ENCODE measurements around the gene OBSL1. TPM values are rescaled to one million over a fixed set of nuclear protein-coding genes. Genes with fewer than 3 reads are reported as not detected.

Gene OBSL1
- total and polyA plus RNA-seq, 2 donors (not counting 3 experiments of a cell fraction or from before 2014, with no cell fraction given): 16.7 to 20.7 TPM

DNA sequence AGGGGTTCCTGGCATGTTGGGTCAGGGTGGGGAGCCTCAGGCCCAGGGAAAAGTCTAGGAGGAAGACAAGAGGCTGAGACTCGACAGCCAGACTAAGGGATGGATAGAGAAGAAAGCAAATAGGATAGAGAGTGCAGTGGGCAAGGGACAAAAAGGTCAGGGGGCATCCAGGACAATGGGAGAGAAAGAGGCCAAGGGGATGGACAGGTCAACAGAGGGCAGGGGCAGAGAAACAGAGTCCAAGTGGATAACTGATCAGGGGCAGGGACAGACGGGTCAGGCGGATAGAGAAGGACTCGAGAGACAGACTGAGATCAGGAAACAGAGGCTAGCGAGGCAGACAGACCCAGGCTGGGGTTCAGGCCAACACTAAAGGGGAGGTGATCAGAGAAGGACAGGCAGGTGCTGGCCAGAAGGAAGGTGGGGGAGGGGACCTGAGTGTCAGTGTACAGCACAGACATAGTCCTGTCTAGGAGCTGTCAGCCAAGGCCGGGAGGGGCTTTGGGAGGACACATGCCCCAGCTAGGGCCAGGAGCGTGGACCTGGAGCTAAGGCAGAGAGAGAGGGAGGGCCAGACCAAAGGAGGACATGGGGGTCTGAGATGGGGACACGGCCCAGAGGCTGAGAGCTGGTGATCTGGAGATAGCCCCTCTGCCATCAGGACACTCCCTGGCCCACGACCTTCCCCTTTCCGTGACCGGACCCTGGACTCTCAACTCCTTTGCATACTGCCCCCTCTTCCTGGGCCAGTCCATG is 44.8 kb downstream of the OBSL1 start:
- Histone ChIP-seq H3K4me2 (ENCODE audit: insufficient read depth, low read length) (no peak overlapping the region), H3K4me3 (replicated peaks in 1 of 3; ENCODE audit: insufficient read depth in 1 of 3, low read depth in 1 of 3, low read length in 3 of 3) (no peak overlapping the region), H3K36me3 (ENCODE audit: control insufficient read depth in 2 of 2, extremely low read depth in 1 of 2, insufficient read depth in 2 of 2, low read length in 2 of 2) (no peaks in the 10 kb centered on the region), H3K27me3 (ENCODE audit: control insufficient read depth in 2 of 2, insufficient read depth in 2 of 2, low read length in 2 of 2) (peaks cover 67 to 69% of the 10 kb centered on the region in 2 experiments), H3K27ac (ENCODE audit: insufficient read depth, low read depth, low read length) (no peak overlapping the region), H4K20me1 (replicated peaks; ENCODE audit: control insufficient read depth, extremely low read depth, insufficient read depth, low read length) (no peaks in the 10 kb centered on the region), H3K9me1 (replicated peaks; ENCODE audit: control insufficient read depth, extremely low read depth, insufficient read depth, low read length) (no peaks in the 10 kb centered on the region), H3K4me1 (ENCODE audit: control insufficient read depth, extremely low read depth, insufficient read depth, low read length) (no peaks in the 10 kb centered on the region), H2AFZ (ENCODE audit: low read depth, low read length) (no peak overlapping the region), H3K9me3 (replicated peaks; ENCODE audit: control insufficient read depth, insufficient read depth, low read length) (no peaks in the 10 kb centered on the region), H3K9ac (replicated peaks; ENCODE audit: extremely low read depth, insufficient read depth, low read length) (no peak overlapping the region), H3K79me2 (ENCODE audit: control insufficient read depth, insufficient read depth, low read length) (no peaks in the 10 kb centered on the region)
- TF ChIP-seq, protein P1, sequence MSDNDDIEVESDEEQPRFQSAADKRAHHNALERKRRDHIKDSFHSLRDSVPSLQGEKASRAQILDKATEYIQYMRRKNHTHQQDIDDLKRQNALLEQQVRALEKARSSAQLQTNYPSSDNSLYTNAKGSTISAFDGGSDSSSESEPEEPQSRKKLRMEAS (IDR thresholded peaks at IDR 0.05; ENCODE audit: insufficient read depth, insufficient read length): no peak
- TF ChIP-seq POLR2A (IDR thresholded peaks at IDR 0.05; ENCODE audit: low read depth, low read length): no peak
- no TSS peak for BruUV-seq (replicated peaks)
- FAIRE-seq (no peak), DNase-seq (ENCODE audit: low read depth, low spot score) (no peak)
- ChIA-PET POLR2A (no interaction called here), CTCF (interaction anchor here (0.9 to 12.6 kb wide), 10 partner anchors 9 to 124 kb away, joined by 4 to 731 read pairs (median 8); partner anchors contain the start of gene GMPPA)
- dilution Hi-C loops (cut with MboI; ENCODE audit: extremely low pct_ligation_motif_present, low sequenced_read_pairs): no loop called here
- intact Hi-C loops (cut with micrococcal nuclease): no loop called here

DNA sequence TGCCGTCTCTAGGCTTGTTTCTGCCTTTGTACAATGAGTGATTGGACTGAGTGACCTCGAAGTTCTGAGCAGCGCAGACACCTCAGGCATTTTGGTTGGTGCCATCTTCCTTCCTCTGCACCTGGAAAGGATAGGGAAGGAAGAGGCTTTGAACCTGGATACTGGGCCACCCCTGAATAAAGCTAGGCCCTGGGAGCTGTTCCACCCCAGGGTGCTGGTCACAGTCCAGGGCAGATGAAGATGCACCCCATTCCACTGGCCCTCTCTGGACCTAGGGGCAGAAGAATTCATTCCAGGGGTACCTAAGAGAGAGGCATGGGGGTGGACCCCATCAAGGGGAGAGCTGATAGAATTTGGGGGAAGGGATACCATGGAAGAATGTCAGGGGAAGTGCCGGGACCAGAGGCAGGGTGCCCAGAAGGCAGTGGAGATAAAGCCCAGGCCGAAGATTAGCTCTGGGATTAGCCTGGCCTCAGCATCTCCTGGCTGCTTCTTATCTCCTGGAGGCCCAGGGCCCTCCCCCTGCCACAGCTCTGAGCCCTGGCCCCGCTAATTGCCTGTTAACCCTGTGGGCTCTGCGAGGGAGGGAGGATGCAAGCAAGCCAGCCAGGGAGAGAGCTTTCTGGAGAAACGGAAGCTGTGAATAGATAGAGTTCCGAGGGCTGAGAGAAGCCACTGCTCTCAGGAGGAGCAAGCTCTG is 45.7 kb downstream of the OBSL1 start:
- H3K36me3 ChIP-seq (ENCODE audit: control insufficient read depth in 2 of 2, extremely low read depth in 1 of 2, insufficient read depth in 2 of 2, low read length in 2 of 2): no peaks in the 10 kb centered on the region
- H3K27me3 ChIP-seq (ENCODE audit: control insufficient read depth in 2 of 2, insufficient read depth in 2 of 2, low read length in 2 of 2): peaks cover 68 to 72% of the 10 kb centered on the region in 2 experiments
- H3K79me2 ChIP-seq (ENCODE audit: control insufficient read depth, insufficient read depth, low read length): no peaks in the 10 kb centered on the region
- H3K4me3 ChIP-seq (replicated peaks in 1 of 3; ENCODE audit: insufficient read depth in 1 of 3, low read depth in 1 of 3, low read length in 3 of 3): no peak overlapping the region
- H3K9me1 ChIP-seq (replicated peaks; ENCODE audit: control insufficient read depth, extremely low read depth, insufficient read depth, low read length): no peaks in the 10 kb centered on the region
- BruUV-seq (replicated peaks): no TSS peak
- POLR2A ChIA-PET: no interaction called here
- DNase-seq (ENCODE audit: low read depth, low spot score): no peak
- no peak overlapping the region for H3K27ac ChIP-seq (ENCODE audit: insufficient read depth, low read depth, low read length)
- H2AFZ ChIP-seq (ENCODE audit: low read depth, low read length): no peak overlapping the region
- no peak overlapping the region for H3K4me2 ChIP-seq (ENCODE audit: insufficient read depth, low read length)
- H3K9me3 ChIP-seq (replicated peaks; ENCODE audit: control insufficient read depth, insufficient read depth, low read length): no peaks in the 10 kb centered on the region
- no peak overlapping the region for H3K9ac ChIP-seq (replicated peaks; ENCODE audit: extremely low read depth, insufficient read depth, low read length)
- no peaks in the 10 kb centered on the region for H3K4me1 ChIP-seq (ENCODE audit: control insufficient read depth, extremely low read depth, insufficient read depth, low read length)
- dilution Hi-C loops (cut with MboI; ENCODE audit: extremely low pct_ligation_motif_present, low sequenced_read_pairs) (no loop called here), intact Hi-C loops (cut with micrococcal nuclease) (no loop called here)
- TF ChIP-seq EZH2 (IDR thresholded peaks at IDR 0.05; ENCODE audit: borderline replicate concordance, low read depth, low read length, severe bottlenecking) (peak; percentile 21), GATA2 (IDR thresholded peaks at IDR 0.05; ENCODE audit: insufficient read depth, insufficient read length, low read depth, low read length) (no peak)
- H4K20me1 ChIP-seq (replicated peaks; ENCODE audit: control insufficient read depth, extremely low read depth, insufficient read depth, low read length): no peaks in the 10 kb centered on the region
- FAIRE-seq: no peak
- CTCF ChIA-PET: interaction anchor here (0.9 to 12.6 kb wide), 7 partner anchors 8 to 123 kb away, joined by 4 to 731 read pairs (median 7); partner anchors contain the start of gene GMPPA

All from endothelial cell of umbilical vein (primary cell).